Iris pigment epithelial cell (primary cell): ENCODE results near the gene PXYLP1.
A peak's percentile ranks its signal among the peaks of the same experiment; 100 is the strongest.

Source experiments
- DNase-seq: peaks from one replicate; pipeline ENCODE4 v3.0.0-alpha.2; 2011; ENCODE audit warnings: low read depth

The PXYLP1 gene

GRCh38 chr3:141228395-141228794 is 3.2 kb upstream of the PXYLP1 start:
- DNase-seq = no peak

- no peak for DNase-seq
These were observed 2.5 kb upstream of the PXYLP1 start for GRCh38 chr3:141229132-141229531.

DNA sequence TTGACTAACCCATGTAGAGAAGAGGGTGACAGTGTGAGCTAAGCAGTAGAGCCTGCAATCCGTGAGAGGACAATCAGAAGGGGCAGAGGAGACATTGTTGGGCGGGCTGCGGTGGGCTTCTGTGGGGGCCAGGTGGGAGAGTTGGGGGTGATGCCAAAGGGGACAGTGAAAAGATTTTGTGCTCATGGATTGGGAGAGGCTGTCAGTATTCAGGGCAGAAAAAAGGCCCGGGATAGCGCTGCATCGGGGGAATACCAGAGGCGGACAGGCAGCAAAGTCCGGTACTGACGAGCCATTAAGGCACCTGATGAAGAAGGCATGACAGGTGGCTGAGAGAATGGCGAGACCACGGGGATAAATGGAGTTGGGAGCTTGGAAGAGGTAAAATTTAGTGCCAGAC is 1.3 kb upstream of the PXYLP1 start:
- no peak for DNase-seq

DNA sequence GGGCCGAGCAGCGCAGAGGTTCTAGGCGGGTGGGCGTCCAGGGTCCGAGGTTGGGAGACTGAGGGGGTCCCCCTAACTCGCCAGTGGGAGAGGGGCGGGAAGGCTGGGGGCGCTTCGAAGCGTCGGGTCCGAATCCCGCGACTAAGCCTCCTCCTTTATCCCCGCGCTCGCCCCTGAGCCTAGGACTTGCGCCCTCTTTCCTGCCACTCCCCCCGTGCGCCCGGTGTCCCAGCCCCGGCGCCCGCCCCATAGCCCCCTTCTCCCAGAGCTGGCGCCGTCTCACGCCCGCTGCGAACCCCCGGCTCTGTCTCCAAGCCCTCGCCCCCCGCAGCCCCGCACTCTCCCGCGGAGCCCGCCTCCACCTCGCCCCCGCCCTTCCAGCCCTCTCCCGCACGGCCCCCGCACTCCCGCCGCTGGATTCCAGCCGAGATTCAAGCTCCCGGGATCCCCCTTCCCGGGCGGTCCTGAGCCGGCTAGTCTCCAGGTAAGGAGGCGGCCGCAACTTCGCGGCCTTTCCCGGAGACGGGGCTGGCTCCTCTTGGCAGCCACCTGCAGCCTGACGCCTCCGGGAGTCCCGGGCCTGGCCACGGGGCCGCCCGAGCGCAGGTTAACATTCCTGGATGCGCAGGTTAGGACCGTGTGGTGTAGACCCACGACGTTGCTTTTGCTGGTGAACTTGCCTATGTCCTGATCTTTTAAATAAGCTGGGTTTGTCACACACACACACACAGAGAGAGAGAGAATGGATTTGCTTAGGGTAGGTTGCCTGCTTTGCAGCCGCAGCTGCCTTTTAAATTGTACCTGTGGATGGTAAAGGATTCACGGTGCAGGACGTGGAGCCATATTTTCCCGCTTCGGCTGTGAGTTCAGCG is 563 bp downstream of the PXYLP1 start:
- DNase-seq = no peak

GRCh38 chr3:141233457-141234161 is 2.0 kb downstream of the PXYLP1 start:
- DNase-seq = no peak

GRCh38 chr3:141234283-141234682 is 2.7 kb downstream of the PXYLP1 start:
- DNase-seq = no peak

GRCh38 chr3:141235661-141236171 is 4.1 kb downstream of the PXYLP1 start:
- DNase-seq = no peak

DNA sequence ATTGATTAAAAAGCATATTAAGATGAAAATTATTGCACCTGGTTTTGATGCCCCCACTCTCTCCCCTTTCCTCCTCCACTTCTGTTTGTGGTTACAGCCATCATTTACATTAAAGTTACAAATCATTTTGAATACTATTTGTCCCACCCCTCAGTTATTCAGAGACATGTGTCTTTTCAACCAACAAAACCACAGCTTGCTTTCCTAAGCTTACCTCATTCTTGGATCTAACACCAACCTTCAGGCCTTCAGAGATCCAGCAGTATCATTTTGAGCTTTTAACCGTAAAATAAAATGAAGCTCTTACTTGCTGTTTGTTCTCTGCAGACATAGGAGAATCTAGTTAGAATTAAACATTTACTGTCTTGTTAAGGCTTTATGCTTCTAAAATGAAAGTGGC is 4.7 kb downstream of the PXYLP1 start:
- no peak for DNase-seq

GRCh38 chr3:141237701-141238521 is 6.3 kb downstream of the PXYLP1 start:
- no peak for DNase-seq

GRCh38 chr3:141239511-141240281 is 8.1 kb downstream of the PXYLP1 start:
- DNase-seq = no peak

GRCh38 chr3:141240286-141240685 is 8.7 kb downstream of the PXYLP1 start:
- DNase-seq = no peak

DNA sequence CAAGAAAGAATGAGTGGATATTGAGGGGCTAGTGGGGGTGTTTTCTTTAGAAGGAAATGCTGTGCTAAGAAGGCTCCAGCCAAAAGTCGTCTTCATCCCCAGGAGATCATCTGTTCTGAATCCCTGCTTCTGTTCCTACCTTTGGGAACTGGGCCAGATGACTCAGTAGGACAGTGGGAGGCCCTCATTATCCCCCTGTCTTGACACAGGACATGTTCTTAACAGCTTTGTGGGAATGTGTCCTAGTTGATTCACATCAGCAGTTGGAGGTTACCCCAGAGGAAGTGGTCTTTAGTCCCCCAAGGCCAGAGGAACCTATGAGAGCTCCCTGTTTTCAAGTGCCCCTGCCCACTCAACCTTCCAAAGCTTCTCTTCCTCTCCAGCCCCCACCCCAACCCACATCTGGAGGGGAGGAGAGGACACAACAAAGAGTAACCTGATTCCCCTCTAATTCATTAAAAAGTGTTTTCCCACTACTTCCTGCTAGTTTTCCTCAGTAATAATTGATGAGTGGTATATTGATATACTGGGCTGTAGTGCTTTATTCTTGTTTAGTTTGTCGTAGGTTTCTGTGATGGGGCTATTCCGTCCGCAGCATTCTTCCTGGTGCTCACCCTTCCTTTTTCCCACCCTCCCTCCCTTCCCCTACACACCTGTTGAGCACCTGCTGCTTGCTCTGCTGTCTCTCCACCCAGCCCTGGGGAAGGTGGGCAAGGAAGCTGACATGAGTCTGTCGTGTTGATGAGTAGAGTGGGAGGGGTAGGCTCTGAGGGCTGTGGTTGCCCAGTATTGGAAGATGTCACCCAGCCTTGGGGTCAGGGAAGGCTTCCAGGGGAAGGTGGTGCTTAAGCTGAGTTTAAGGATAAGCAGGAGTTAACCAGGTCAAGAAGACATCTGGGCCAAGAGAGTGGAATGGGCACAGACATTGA is 9.3 kb downstream of the PXYLP1 start:
- DNase-seq = peak; percentile 47

DNA sequence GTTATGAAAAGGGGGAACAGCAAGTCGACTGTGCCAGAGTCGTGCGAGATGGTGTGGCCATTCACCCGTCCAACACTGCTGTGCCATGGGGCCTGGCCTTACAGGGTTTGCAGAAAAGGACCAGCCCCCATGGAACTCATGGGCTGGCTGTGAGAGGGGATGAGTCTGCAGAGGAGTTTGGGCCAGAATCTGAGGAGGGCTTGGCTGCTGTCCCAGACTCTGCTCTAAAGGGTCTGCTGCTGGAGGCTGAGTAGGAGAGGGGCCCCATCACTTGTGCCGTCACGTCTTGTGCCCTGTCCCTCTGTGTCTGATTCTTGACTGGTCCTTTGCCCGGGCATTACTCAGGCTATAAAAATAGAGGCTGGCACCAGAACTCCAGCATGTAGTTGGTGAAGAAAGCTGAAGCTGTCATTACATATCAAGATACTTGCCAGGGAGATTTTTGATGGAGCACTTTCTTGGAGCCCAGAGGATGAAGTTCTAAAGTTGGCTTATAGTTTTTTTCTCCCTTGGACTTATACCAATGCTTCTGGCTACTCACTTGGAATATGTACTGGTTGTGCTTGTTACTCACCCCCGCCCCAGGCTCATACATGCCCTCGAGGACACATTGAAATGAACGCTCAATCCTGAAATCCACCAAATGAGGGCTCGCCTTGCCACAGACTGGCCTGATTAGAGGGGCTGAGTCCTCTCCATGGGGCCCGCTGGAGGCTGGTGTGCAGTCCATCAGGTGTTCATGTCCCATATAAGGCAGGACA is 10.2 kb downstream of the PXYLP1 start:
- DNase-seq = no peak

DNA sequence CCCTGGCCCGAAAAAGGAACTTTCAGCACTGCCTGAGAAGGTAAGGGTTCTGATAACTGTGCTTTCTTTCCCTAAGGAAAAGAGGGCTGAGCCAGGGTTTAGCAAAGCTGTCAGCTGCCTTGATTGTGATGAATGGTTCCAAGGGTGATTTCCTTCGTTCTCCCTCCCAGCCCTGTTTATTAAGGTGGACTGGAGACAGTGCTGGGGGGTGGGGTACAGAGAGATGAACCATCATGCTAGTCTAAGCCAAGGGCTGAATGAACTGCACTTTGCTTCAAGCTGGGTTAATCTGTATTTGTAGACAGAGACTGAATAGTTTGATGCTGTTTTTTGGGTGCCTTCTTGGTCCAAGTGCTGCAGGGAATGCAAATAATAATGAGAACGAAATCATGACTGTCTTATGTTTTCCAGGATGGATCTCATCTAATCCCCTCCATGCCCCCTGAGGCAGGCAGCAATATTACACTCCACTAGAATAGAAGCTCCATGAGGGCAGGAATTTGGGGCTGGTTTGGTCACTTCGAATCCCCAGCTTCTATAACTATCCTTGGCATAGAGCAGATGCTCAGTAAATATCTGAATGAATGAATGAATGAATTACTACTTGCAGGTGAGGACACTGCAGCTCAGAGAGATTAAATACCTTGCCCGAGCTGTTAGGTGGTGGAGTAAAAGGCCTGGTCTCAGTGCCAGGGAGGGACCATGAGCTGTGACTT is 10.9 kb downstream of the PXYLP1 start:
- DNase-seq = no peak

DNA sequence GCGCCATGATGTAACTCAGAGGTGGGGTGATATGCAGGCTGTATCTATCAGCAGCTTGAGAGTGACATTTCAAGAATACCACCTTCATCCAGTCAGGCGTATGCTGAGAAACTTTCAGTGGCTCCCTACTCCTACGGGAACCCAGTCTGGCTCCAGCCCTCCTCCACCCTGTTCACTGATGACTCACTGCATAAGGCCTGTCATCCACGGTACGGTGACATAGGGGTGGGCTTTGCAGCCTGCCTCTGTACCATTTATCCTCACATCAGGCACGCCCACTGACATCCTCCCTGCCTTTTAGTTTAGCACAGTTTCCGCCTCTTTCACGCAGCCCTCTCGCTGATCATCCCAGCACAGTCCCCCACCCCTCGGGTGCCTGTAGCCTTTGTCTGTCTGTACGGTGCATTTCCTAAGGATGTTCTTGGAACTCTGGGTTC is 11.7 kb downstream of the PXYLP1 start:
- peak; percentile 45 for DNase-seq

DNA sequence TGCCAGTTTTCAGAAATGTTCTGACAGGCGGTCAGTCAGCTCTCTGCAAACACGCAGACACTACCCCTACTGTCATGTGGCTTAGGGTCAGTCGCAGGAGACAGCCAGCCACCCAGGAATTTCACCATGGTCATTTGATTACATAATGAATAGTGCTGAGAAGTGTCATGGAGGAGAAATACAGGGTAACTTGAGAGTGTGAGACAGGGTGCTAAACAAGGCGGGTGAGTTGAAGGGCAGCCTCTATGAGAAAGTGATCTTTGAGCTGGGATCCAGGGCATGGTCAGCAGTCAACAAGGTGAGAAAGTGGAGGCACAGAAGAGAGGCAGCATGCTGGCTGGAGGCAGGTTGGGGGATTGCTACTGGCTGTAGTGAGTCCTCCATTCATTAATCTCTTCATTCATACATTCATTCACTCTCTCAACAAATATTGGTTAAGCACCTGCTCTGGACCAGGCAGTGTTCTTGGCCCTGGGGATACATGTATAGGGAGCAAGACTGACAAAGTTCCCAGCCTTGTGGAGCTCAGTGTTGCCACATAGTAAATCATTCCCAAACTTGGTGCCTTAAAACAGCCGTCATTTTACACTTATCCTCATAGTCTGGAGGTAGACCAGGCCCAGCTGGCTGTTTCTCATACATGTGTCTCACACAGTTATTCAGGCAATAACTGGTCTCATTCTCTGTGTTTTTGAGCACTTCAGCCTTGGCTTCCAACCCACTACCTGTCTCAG is 14.8 kb downstream of the PXYLP1 start:
- no peak for DNase-seq

DNA sequence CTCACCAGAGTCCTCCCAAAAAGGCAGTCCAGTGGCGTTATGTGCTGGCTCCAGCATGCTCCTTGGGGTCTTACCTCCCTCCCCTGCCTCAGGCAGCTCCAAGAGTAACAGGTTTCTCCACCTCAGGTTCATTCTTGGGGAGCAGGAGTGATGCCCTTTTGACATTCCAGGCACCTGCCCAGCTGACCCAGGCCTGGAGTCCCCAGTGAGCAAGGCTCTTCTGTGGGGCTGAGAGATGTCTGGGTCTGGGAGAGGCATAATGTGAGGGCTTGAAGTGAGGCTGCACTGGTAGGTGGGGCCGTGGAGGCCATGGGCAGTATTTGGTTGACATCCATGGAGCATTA is 15.3 kb downstream of the PXYLP1 start:
- no peak for DNase-seq

- no peak for DNase-seq
These were observed 16.4 kb downstream of the PXYLP1 start for GRCh38 chr3:141248064-141248463.
